ENCODE results near the gene NKX2-3. TPM values are rescaled to one million over a fixed set of nuclear protein-coding genes. Genes with fewer than 3 reads are reported as not detected.

Gene NKX2-3
- total RNA-seq, 4 donors from 2014 or later: not detected

GRCh38 chr10:99540306-99540656 lies 7.5 kb downstream of the NKX2-3 start:
- H3K36me3 ChIP-seq: no peaks in the 10 kb centered on the region
- H3K27ac ChIP-seq: no peak overlapping the region
- peaks cover 91 to 93% (median 92%) of the 10 kb centered on the region in 3 donors for H3K27me3 ChIP-seq
- intact Hi-C loops (cut with DNase I; ENCODE audit: low total_unique reads): no loop called here
- DNase-seq: no peak
- in situ Hi-C loops (cut with MboI; ENCODE audit: low sequenced_read_pairs in 4 of 4): no loop called here
- H3K4me1 ChIP-seq: peaks cover 0 to 13% of the 10 kb centered on the region in 2 donors
- no peak for ATAC-seq
- peak overlapping the region; percentile 4 to 41 (median 14) for H3K4me3 ChIP-seq
- no peaks in the 10 kb centered on the region for H3K9me3 ChIP-seq
- TF ChIP-seq POLR2A (IDR thresholded peaks at IDR 0.05) (no peak), CTCF (IDR thresholded peaks at IDR 0.05 in 4 of 5, conservative IDR thresholded peaks at IDR 0.05 in 1 of 5) (no peak)

GRCh38 chr10:99540657-99541531 lies 8.2 kb downstream of the NKX2-3 start:
- peak overlapping the region; percentile 4 to 41 (median 14) for H3K4me3 ChIP-seq
- H3K9me3 ChIP-seq: no peaks in the 10 kb centered on the region
- H3K4me1 ChIP-seq: peaks cover 0 to 13% of the 10 kb centered on the region in 2 donors
- DNase-seq (no peak), ATAC-seq (no peak)
- in situ Hi-C loops (cut with MboI; ENCODE audit: low sequenced_read_pairs in 4 of 4) (no loop called here), intact Hi-C loops (cut with DNase I; ENCODE audit: low total_unique reads) (no loop called here)
- peaks cover 89 to 92% (median 90%) of the 10 kb centered on the region in 3 donors for H3K27me3 ChIP-seq
- no peak overlapping the region for H3K27ac ChIP-seq
- no peak for TF ChIP-seq CTCF (IDR thresholded peaks at IDR 0.05 in 4 of 5, conservative IDR thresholded peaks at IDR 0.05 in 1 of 5)
- TF ChIP-seq POLR2A (IDR thresholded peaks at IDR 0.05): no peak
- no peaks in the 10 kb centered on the region for H3K36me3 ChIP-seq

GRCh38 chr10:99544322-99544721 lies 11.6 kb downstream of the NKX2-3 start:
- H3K36me3 ChIP-seq: no peaks in the 10 kb centered on the region
- no peak overlapping the region for H3K4me3 ChIP-seq
- DNase-seq: no peak
- peaks cover 64 to 73% (median 66%) of the 10 kb centered on the region in 3 donors for H3K27me3 ChIP-seq
- H3K27ac ChIP-seq: no peak overlapping the region
- H3K4me1 ChIP-seq: peaks cover 0 to 3% of the 10 kb centered on the region in 2 donors
- intact Hi-C loops (cut with DNase I; ENCODE audit: low total_unique reads): no loop called here
- no peak for ATAC-seq
- in situ Hi-C loops (cut with MboI; ENCODE audit: low sequenced_read_pairs in 4 of 4): no loop called here
- no peaks in the 10 kb centered on the region for H3K9me3 ChIP-seq
- TF ChIP-seq CTCF (IDR thresholded peaks at IDR 0.05 in 4 of 5, conservative IDR thresholded peaks at IDR 0.05 in 1 of 5) (no peak), POLR2A (IDR thresholded peaks at IDR 0.05) (no peak)

- in situ Hi-C loops (cut with MboI; ENCODE audit: low sequenced_read_pairs in 4 of 4) (no loop called here), intact Hi-C loops (cut with DNase I; ENCODE audit: low total_unique reads) (no loop called here)
- no peak overlapping the region for H3K4me3 ChIP-seq
- no peaks in the 10 kb centered on the region for H3K9me3 ChIP-seq
- H3K36me3 ChIP-seq: no peaks in the 10 kb centered on the region
- peaks cover 26 to 39% (median 29%) of the 10 kb centered on the region in 3 donors for H3K27me3 ChIP-seq
- ATAC-seq (no peak), DNase-seq (no peak)
- no peak overlapping the region for H3K27ac ChIP-seq
- no peaks in the 10 kb centered on the region for H3K4me1 ChIP-seq
- no peak for TF ChIP-seq POLR2A (IDR thresholded peaks at IDR 0.05)
- no peak for TF ChIP-seq CTCF (IDR thresholded peaks at IDR 0.05 in 4 of 5, conservative IDR thresholded peaks at IDR 0.05 in 1 of 5)
These were observed 15.3 kb downstream of the NKX2-3 start for GRCh38 chr10:99548041-99548530.
